ENCODE measurements around the gene CPED1.
"Not testable (repeated sequence)": the region's sequence is repeated elsewhere in the genome, so short reads cannot be mapped to it uniquely, and the experiment has no call there.

CPED1 gene

DNA sequence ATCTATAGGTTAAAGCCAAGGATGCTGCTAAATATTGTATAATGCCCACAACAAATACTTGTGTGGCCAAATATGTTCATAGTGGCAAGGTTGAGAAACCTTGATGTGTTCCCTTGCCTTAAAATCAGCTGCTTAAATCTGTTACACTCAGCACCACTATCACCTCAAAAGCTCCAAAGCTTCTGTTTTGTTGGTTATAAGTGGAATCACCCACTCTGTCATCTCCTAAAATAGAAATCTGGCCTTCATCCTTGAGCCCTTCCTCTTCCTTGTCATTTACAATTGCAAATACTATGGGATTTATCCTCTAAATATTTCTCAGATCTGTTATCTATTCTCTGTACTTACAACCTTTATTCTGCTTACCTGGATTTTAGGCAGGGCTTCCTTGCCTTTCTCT lies 61.4 kb downstream of the CPED1 start:
- no peak overlapping the region for H3K4me3 ChIP-seq (ENCODE audit: severe bottlenecking)
- H3K36me3 ChIP-seq (ENCODE audit: low read depth), result no peaks in the 10 kb centered on the region
- no peaks in the 10 kb centered on the region for H3K27me3 ChIP-seq (ENCODE audit: insufficient read depth, poor library complexity, severe bottlenecking)
- DNase-seq (ENCODE audit: low spot score) (no peak), ATAC-seq (ENCODE audit: low read depth) (no peak)
- TF ChIP-seq, protein P1, sequence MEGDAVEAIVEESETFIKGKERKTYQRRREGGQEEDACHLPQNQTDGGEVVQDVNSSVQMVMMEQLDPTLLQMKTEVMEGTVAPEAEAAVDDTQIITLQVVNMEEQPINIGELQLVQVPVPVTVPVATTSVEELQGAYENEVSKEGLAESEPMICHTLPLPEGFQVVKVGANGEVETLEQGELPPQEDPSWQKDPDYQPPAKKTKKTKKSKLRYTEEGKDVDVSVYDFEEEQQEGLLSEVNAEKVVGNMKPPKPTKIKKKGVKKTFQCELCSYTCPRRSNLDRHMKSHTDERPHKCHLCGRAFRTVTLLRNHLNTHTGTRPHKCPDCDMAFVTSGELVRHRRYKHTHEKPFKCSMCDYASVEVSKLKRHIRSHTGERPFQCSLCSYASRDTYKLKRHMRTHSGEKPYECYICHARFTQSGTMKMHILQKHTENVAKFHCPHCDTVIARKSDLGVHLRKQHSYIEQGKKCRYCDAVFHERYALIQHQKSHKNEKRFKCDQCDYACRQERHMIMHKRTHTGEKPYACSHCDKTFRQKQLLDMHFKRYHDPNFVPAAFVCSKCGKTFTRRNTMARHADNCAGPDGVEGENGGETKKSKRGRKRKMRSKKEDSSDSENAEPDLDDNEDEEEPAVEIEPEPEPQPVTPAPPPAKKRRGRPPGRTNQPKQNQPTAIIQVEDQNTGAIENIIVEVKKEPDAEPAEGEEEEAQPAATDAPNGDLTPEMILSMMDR (IDR thresholded peaks at IDR 0.05; ENCODE audit: poor library complexity, severe bottlenecking), result no peak
- no peaks in the 10 kb centered on the region for H3K9me3 ChIP-seq (ENCODE audit: severe bottlenecking)
- no peak overlapping the region for H3K27ac ChIP-seq (ENCODE audit: poor library complexity, severe bottlenecking)
- no peaks in the 10 kb centered on the region for H3K4me1 ChIP-seq (ENCODE audit: insufficient read depth, poor library complexity, severe bottlenecking)

DNA sequence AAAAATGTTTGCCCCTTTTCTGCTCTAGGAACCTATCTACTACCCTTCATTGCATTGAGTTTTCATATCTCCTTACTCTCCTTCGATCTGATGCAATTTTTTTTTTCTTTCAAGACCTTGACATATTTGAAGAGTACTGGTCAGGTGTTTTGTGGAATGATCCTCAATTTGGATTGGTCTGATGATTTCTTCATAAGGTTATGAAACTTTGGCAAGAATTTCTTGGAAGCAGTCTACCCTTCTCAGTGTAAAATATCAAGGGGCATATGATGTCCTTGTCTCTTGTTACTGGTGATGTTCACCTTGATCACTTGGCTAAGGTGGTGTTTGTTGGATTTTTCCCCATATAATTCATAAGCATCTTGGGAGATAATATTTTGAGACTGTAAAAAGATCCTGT lies 64.7 kb downstream of the CPED1 start:
- DNase-seq (ENCODE audit: low spot score) (no peak), ATAC-seq (ENCODE audit: low read depth) (no peak)
- Histone ChIP-seq H3K27me3 (ENCODE audit: insufficient read depth, poor library complexity, severe bottlenecking) (no peaks in the 10 kb centered on the region), H3K27ac (ENCODE audit: poor library complexity, severe bottlenecking) (no peak overlapping the region), H3K4me3 (ENCODE audit: severe bottlenecking) (no peak overlapping the region), H3K36me3 (ENCODE audit: low read depth) (no peaks in the 10 kb centered on the region), H3K4me1 (ENCODE audit: insufficient read depth, poor library complexity, severe bottlenecking) (no peaks in the 10 kb centered on the region), H3K9me3 (ENCODE audit: severe bottlenecking) (no peaks in the 10 kb centered on the region)
- TF ChIP-seq, protein P1 (IDR thresholded peaks at IDR 0.05; ENCODE audit: poor library complexity, severe bottlenecking), result no peak

DNA sequence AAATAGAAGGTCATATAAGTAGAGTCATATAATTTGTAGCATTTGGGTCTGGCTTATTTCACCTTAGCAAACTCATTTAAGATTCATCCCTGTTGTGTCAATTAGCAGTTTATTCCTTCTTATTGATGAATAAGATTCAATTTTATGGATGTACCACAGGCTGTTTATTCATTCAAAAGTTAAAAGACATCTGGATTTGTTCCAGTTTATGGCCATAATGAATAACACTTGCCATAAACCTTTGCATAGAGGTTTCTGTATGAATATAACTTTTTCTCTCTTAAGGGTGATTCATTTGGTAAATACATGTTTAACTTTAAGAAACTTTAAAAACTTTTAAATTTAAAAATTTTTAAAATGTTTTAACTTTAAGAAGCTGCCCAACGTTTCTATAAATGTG lies 66.4 kb downstream of the CPED1 start:
- Histone ChIP-seq H3K27ac (ENCODE audit: poor library complexity, severe bottlenecking) (no peak overlapping the region), H3K4me1 (ENCODE audit: insufficient read depth, poor library complexity, severe bottlenecking) (no peaks in the 10 kb centered on the region), H3K4me3 (ENCODE audit: severe bottlenecking) (no peak overlapping the region), H3K36me3 (ENCODE audit: low read depth) (no peaks in the 10 kb centered on the region), H3K27me3 (ENCODE audit: insufficient read depth, poor library complexity, severe bottlenecking) (no peaks in the 10 kb centered on the region), H3K9me3 (ENCODE audit: severe bottlenecking) (no peaks in the 10 kb centered on the region)
- TF ChIP-seq, protein P1 (IDR thresholded peaks at IDR 0.05; ENCODE audit: poor library complexity, severe bottlenecking), result no peak
- ATAC-seq (ENCODE audit: low read depth), result no peak
- DNase-seq (ENCODE audit: low spot score), result no peak

DNA sequence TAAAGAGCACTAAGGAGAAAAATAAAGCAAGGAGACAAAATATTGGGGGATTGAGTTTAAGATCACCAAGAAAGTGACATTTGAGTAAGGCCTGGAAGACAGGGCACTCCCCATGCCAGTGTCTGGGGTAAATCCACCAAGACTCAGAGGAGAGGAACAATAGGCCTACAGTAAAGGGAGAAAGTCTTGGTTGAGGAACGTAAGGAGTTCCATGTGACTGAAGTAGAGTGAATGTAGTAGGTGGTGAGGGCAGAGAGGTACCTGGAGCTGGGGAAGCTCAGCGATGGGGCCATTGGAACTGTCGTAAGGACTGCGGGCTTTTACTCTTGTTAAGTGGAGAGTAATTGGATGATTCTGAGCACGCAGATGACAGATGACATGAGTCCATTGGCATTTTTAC lies 69.4 kb downstream of the CPED1 start:
- no peaks in the 10 kb centered on the region for H3K27me3 ChIP-seq (ENCODE audit: insufficient read depth, poor library complexity, severe bottlenecking)
- H3K27ac ChIP-seq (ENCODE audit: poor library complexity, severe bottlenecking), result no peak overlapping the region
- ATAC-seq (ENCODE audit: low read depth) (no peak), DNase-seq (ENCODE audit: low spot score) (no peak)
- TF ChIP-seq, protein P1 (IDR thresholded peaks at IDR 0.05; ENCODE audit: poor library complexity, severe bottlenecking), result no peak
- no peaks in the 10 kb centered on the region for H3K9me3 ChIP-seq (ENCODE audit: severe bottlenecking)
- H3K4me3 ChIP-seq (ENCODE audit: severe bottlenecking), result no peak overlapping the region
- no peaks in the 10 kb centered on the region for H3K4me1 ChIP-seq (ENCODE audit: insufficient read depth, poor library complexity, severe bottlenecking)
- no peaks in the 10 kb centered on the region for H3K36me3 ChIP-seq (ENCODE audit: low read depth)

DNA sequence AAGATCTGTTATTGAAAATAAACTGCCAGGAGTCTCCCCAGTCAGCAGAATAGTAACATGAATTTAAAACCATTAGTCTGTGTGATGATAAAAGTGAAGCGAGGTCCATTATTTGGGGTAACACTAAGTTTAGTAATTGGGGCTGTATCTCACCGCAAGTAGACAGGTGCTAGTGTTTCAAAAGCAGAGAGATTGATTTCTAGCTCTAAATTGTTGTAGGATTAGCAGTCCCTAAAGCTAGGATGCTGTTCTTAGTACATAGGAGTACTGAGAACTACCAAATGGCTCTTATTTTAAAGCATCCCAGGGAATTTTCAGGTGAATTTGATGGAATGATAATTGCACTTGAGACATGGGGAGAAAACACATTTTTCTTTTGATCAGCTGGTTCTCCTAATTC lies 70.5 kb downstream of the CPED1 start:
- TF ChIP-seq, protein P1 (IDR thresholded peaks at IDR 0.05; ENCODE audit: poor library complexity, severe bottlenecking), result no peak
- H3K27ac ChIP-seq (ENCODE audit: poor library complexity, severe bottlenecking), result no peak overlapping the region
- no peak for ATAC-seq (ENCODE audit: low read depth)
- DNase-seq (ENCODE audit: low spot score), result no peak
- H3K4me3 ChIP-seq (ENCODE audit: severe bottlenecking), result no peak overlapping the region
- no peaks in the 10 kb centered on the region for H3K27me3 ChIP-seq (ENCODE audit: insufficient read depth, poor library complexity, severe bottlenecking)
- H3K36me3 ChIP-seq (ENCODE audit: low read depth), result no peaks in the 10 kb centered on the region
- H3K4me1 ChIP-seq (ENCODE audit: insufficient read depth, poor library complexity, severe bottlenecking), result no peaks in the 10 kb centered on the region
- no peaks in the 10 kb centered on the region for H3K9me3 ChIP-seq (ENCODE audit: severe bottlenecking)

DNA sequence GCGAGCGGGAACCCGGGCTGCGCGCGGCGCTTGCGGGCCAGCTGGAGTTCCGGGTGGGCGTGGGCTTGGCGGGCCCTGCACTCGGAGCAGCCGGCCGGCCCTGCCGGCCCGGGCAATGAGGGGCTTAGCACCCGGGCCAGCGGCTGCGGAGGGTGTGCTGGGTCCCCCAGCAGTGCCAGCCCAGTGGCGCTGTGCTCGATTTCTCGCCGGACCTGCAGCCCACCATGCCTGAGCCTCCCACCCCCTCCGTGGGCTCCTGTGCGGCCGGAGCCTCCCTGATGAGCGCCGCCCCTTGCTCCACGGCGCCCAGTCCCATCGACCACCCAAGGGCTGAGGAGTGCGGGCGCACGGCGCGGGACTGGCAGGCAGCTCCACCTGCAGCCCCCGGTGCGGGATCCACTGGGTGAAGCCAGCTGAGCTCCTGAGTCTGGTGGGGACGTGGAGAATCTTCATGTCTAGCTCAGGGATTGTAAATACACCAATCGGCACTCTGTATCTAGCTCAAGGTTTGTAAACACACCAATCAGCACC lies 71.5 kb downstream of the CPED1 start:
- H3K27ac ChIP-seq (ENCODE audit: poor library complexity, severe bottlenecking); ATAC-seq (ENCODE audit: low read depth); DNase-seq (ENCODE audit: low spot score); H3K9me3 ChIP-seq (ENCODE audit: severe bottlenecking); H3K36me3 ChIP-seq (ENCODE audit: low read depth); H3K4me1 ChIP-seq (ENCODE audit: insufficient read depth, poor library complexity, severe bottlenecking); H3K4me3 ChIP-seq (ENCODE audit: severe bottlenecking); H3K27me3 ChIP-seq (ENCODE audit: insufficient read depth, poor library complexity, severe bottlenecking): not testable (repeated sequence)

All from RWPE2 (cell line).